ENCODE measurements around the gene KNSTRN. TPM values are rescaled to one million over a fixed set of nuclear protein-coding genes. Genes with fewer than 3 reads are reported as not detected.

The KNSTRN gene
- total RNA-seq, 2 experiments from 2014 or later: 2.8 to 3.0 TPM

DNA sequence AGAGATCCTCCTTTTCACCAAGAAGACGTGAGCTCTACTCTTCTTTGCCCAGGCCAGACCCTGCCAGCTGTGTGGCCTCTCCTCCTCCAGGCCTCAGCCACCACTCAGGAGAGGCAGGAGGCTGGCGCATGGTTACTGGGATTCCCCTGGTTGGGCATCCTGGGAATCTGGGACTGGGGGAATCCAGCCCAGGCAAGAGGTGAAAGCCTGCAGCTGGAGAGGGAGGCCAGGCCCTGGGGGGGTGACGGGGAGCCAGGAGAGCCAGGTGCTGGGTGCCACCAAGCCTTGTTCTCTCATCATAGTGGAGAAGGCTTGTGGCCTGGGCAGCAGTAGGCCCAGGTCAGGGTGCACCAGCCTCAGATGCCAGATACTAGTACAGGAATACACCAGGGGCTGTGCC lies 48.0 kb upstream of the KNSTRN start:
- H3K4me3 ChIP-seq (ENCODE audit: low read length): no peak overlapping the region
- intact Hi-C loops (cut with DNase I, micrococcal nuclease): loop anchor here in 1 of 2 experiments (5.0 to 10.0 kb wide), 2 partner anchors 117 to 550 kb away; partner anchors contain the start of gene FSIP1
- ATAC-seq (ENCODE audit: poor library complexity) (no peak), DNase-seq (no peak)
- TF ChIP-seq, protein P1, sequence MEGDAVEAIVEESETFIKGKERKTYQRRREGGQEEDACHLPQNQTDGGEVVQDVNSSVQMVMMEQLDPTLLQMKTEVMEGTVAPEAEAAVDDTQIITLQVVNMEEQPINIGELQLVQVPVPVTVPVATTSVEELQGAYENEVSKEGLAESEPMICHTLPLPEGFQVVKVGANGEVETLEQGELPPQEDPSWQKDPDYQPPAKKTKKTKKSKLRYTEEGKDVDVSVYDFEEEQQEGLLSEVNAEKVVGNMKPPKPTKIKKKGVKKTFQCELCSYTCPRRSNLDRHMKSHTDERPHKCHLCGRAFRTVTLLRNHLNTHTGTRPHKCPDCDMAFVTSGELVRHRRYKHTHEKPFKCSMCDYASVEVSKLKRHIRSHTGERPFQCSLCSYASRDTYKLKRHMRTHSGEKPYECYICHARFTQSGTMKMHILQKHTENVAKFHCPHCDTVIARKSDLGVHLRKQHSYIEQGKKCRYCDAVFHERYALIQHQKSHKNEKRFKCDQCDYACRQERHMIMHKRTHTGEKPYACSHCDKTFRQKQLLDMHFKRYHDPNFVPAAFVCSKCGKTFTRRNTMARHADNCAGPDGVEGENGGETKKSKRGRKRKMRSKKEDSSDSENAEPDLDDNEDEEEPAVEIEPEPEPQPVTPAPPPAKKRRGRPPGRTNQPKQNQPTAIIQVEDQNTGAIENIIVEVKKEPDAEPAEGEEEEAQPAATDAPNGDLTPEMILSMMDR (IDR thresholded peaks at IDR 0.05): no peak
- Mint-ChIP-seq H3K27ac (peak overlapping the region; percentile 70), H3K9me3 (no peaks in the 10 kb centered on the region), H3K4me1 (ENCODE audit: low read depth) (peaks cover 21% of the 10 kb centered on the region), H3K27me3 (no peaks in the 10 kb centered on the region), H3K36me3 (ENCODE audit: low read depth) (no peaks in the 10 kb centered on the region), H3K4me3 (no peak overlapping the region)
- no peaks in the 10 kb centered on the region for H3K27me3 ChIP-seq (ENCODE audit: control insufficient read depth in 1 of 2, insufficient read depth in 2 of 2, low read length in 2 of 2)
- CTCF ChIA-PET: interaction anchor here (0.6 to 1.7 kb wide), 5 partner anchors 10 to 858 kb away, joined by 3 to 5 read pairs (median 4); partner anchors contain the start of gene INAFM2
- POLR2A ChIA-PET: interaction anchor here (0.9 to 1.8 kb wide), 4 partner anchors 10 to 27 kb away, joined by 3 to 13 read pairs (median 6); partner anchors contain the start of genes INAFM2 and PLCB2
- H3K9me3 ChIP-seq (ENCODE audit: control insufficient read depth in 1 of 2, insufficient read depth in 1 of 2, low read length in 2 of 2): no peaks in the 10 kb centered on the region
- no peaks in the 10 kb centered on the region for H3K36me3 ChIP-seq (ENCODE audit: insufficient read depth, low read length)
- peaks cover 31% of the 10 kb centered on the region for H3K4me1 ChIP-seq (ENCODE audit: insufficient read depth, low read length)
- H3K27ac ChIP-seq (ENCODE audit: low read depth in 1 of 2, low read length in 2 of 2): no peak overlapping the region

DNA sequence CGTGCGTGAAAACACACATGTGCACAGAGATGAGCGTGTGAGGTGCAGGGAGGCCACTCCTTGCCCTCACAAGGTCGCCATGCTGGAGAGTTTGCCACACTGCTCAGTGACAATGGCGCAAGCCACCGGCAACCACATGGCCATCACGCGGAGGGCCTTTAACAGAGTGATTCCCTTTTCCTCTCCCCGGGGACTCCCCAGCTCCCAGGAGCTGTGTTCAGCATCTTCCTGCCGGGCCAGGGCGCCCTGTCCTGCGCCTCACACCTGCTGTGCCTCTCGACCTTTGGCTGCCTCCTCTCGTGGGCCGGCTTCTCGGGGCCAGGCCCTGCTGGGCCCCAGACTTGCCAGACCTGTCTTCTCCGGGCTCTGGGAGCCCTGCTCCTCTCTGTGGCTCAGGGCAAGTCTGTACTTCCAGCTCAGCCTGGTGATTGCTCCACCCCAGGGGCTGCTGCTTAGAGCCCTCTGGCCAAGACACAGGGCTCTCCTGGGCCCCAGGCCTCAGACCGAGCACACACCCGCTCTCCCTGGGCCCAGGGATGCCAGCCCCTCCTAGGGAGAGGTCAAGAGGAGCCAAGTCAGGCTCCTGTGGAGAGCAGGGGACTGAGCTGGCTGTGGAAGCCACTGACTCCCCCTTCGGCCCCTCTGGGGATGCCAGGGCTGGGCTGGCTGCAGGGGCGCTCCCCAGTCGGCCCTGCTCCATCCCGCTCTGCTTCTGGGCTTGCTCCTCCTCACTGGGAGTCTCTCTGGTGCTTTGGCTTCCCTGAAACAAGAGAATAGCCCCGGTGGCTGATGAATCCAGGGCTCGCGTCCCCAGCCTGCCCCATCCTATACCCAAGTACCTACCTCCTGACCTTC lies 47.4 kb upstream of the KNSTRN start:
- Histone ChIP-seq H3K4me1 (ENCODE audit: insufficient read depth, low read length) (peaks cover 31% of the 10 kb centered on the region), H3K4me3 (ENCODE audit: low read length) (no peak overlapping the region), H3K9me3 (ENCODE audit: control insufficient read depth in 1 of 2, insufficient read depth in 1 of 2, low read length in 2 of 2) (no peaks in the 10 kb centered on the region), H3K27me3 (ENCODE audit: control insufficient read depth in 1 of 2, insufficient read depth in 2 of 2, low read length in 2 of 2) (no peaks in the 10 kb centered on the region), H3K36me3 (ENCODE audit: insufficient read depth, low read length) (no peaks in the 10 kb centered on the region), H3K27ac (ENCODE audit: low read depth in 1 of 2, low read length in 2 of 2) (no peak overlapping the region)
- Mint-ChIP-seq H3K27me3 (no peaks in the 10 kb centered on the region), H3K9me3 (no peaks in the 10 kb centered on the region), H3K27ac (no peak overlapping the region), H3K36me3 (ENCODE audit: low read depth) (no peaks in the 10 kb centered on the region), H3K4me3 (no peak overlapping the region), H3K4me1 (ENCODE audit: low read depth) (peaks cover 21% of the 10 kb centered on the region)
- CTCF ChIA-PET: interaction anchor here (0.6 to 1.7 kb wide), 4 partner anchors 9 to 205 kb away, joined by 3 to 5 read pairs (median 3); partner anchors contain the start of gene INAFM2
- intact Hi-C loops (cut with DNase I, micrococcal nuclease): loop anchor here (5.0 to 10.0 kb wide), 2 partner anchors 118 to 550 kb away; partner anchors contain the start of gene FSIP1 (in 1 of the 2)
- DNase-seq (peak in 2 of 14 experiments; percentile 37 to 41), ATAC-seq (ENCODE audit: poor library complexity) (no peak)
- TF ChIP-seq, protein P1 (IDR thresholded peaks at IDR 0.05): no peak
- POLR2A ChIA-PET: interaction anchor here (1.3 to 4.2 kb wide), 4 partner anchors 10 to 28 kb away, joined by 4 to 34 read pairs (median 10); partner anchors contain the start of genes INAFM2 and PLCB2

DNA sequence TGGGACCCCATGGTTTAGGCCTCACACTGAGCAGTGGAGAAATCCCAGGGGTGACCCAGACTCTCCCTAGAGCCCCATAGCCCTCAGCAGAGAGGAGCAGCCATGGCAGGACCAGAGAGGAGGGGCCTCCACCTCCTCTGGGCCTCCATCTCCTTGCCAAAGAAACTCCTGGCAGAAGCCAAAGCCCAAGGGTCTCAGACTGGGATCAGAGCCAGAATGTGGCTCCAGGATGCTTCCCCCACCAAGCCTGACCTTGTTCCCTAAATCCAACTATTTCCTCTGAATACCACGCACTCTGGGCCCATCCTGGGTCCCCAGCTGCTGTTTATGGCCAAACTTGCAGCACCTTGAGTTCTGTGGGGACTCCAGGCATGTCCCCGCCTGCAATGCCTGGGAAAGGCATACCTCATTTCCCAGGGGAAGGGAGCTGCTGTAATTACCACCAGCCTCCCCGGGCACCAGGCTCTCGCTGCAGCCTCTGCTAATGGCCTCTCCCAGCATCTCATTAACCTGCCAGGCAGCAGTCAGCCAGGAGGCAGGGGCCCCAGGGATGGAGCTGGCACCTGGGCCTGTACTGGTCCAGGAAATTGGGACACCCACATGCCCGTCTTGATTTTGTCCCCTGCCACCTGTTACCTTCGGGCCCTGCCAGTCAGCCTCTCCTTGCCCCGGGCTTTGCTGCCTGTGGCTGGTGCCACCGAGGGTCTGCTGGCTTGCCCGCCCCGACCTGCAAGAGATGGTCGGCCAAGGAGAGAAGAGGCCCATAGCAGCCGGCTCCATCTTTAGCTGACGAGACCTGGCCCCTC lies 46.4 kb upstream of the KNSTRN start:
- ChIA-PET CTCF (interaction anchor here (1.1 to 3.7 kb wide), 4 partner anchors 9 to 57 kb away, joined by 3 to 48 read pairs (median 38); partner anchors contain the start of gene INAFM2), POLR2A (interaction anchor here (0.5 to 4.2 kb wide), 3 partner anchors 9 to 28 kb away, joined by 4 to 34 read pairs (median 18); partner anchors contain the start of genes INAFM2 and PLCB2)
- intact Hi-C loops (cut with DNase I, micrococcal nuclease): loop anchor here (5.0 to 10.0 kb wide), 2 partner anchors 119 to 551 kb away; partner anchors contain the start of gene FSIP1 (in 1 of the 2)
- no peak overlapping the region for H3K4me3 ChIP-seq (ENCODE audit: low read length)
- H3K27ac ChIP-seq (ENCODE audit: low read depth in 1 of 2, low read length in 2 of 2): no peak overlapping the region
- DNase-seq: no peak
- H3K27me3 ChIP-seq (ENCODE audit: control insufficient read depth in 1 of 2, insufficient read depth in 2 of 2, low read length in 2 of 2): no peaks in the 10 kb centered on the region
- no peaks in the 10 kb centered on the region for H3K9me3 Mint-ChIP-seq
- peaks cover 21% of the 10 kb centered on the region for H3K4me1 Mint-ChIP-seq (ENCODE audit: low read depth)
- peaks cover 31% of the 10 kb centered on the region for H3K4me1 ChIP-seq (ENCODE audit: insufficient read depth, low read length)
- no peaks in the 10 kb centered on the region for H3K36me3 ChIP-seq (ENCODE audit: insufficient read depth, low read length)
- no peak for ATAC-seq (ENCODE audit: poor library complexity)
- no peak overlapping the region for H3K27ac Mint-ChIP-seq
- no peaks in the 10 kb centered on the region for H3K9me3 ChIP-seq (ENCODE audit: control insufficient read depth in 1 of 2, insufficient read depth in 1 of 2, low read length in 2 of 2)
- no peaks in the 10 kb centered on the region for H3K27me3 Mint-ChIP-seq
- TF ChIP-seq, protein P1 (IDR thresholded peaks at IDR 0.05): no peak
- no peak overlapping the region for H3K4me3 Mint-ChIP-seq
- no peaks in the 10 kb centered on the region for H3K36me3 Mint-ChIP-seq (ENCODE audit: low read depth)
